ENCODE measurements around the gene KHDRBS1.

The KHDRBS1 gene

DNA sequence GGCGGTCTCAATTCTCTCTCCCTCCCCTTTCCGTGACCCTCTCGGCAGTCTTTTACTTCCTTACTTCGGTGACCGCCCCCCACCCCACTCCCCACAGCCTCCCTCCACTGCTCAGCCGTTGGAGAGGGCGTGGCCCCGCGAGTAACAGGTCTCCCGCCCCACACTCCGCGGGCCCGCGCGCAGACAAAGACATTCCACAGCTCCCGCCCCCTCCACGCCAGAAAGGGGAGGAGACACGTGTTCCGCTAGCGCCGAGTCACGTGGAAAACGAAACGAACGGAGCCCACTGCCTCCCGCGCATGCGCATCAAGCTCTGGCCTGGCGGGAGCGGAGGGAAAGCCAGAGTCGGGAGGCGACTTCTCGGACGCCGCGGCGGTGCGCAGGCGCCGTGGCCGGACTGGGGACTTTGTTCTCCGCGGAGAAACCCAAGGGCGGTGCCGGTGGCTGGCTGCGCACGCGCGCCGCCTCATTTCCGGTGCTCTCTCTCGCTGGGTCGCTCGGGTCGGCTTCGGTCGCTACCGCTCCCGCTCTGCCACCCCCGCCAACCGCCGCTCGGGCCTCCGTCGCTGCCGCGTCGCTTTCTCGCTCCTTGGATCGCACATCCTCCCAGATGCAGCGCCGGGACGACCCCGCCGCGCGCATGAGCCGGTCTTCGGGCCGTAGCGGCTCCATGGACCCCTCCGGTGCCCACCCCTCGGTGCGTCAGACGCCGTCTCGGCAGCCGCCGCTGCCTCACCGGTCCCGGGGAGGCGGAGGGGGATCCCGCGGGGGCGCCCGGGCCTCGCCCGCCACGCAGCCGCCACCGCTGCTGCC is at the start of gene KHDRBS1:
TSS of gene KHDRBS1 (plus strand) at position 483 of the 813 bp plus-strand sequence. CDS start at position 611, 128 bp downstream.
- TF ChIP-seq CTCF (IDR thresholded peaks at IDR 0.05; ENCODE audit: extremely low read depth, missing control alignments) = no peak
- DNase-seq (ENCODE audit: low spot score) = peak; percentile 100

- DNase-seq (ENCODE audit: low spot score) = no peak
- TF ChIP-seq CTCF (IDR thresholded peaks at IDR 0.05; ENCODE audit: extremely low read depth, missing control alignments) = no peak
These were observed 42.8 kb upstream of the KHDRBS1 start for GRCh38 chr1:31970873-31971272.

DNA sequence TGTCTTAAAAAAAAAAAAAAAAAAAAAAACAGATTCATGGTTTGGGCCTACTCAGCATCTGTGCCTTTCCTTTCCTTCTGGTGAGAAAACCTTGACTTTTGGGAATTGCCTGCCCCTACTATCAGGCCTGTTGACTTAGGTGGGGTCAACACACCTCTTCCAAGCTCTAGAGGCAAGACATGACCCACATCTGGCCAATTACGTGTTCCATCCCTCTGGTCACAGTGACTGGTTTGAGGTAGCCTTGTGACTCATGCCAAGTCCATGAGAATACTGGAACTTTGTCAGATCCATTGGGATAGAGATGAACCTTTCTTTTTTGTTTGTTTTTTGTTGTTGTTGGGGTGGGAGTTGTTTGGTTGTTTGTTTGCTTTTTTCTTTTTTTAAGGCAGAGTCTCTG is 37.3 kb upstream of the KHDRBS1 start:
- no peak for DNase-seq (ENCODE audit: low spot score)

DNA sequence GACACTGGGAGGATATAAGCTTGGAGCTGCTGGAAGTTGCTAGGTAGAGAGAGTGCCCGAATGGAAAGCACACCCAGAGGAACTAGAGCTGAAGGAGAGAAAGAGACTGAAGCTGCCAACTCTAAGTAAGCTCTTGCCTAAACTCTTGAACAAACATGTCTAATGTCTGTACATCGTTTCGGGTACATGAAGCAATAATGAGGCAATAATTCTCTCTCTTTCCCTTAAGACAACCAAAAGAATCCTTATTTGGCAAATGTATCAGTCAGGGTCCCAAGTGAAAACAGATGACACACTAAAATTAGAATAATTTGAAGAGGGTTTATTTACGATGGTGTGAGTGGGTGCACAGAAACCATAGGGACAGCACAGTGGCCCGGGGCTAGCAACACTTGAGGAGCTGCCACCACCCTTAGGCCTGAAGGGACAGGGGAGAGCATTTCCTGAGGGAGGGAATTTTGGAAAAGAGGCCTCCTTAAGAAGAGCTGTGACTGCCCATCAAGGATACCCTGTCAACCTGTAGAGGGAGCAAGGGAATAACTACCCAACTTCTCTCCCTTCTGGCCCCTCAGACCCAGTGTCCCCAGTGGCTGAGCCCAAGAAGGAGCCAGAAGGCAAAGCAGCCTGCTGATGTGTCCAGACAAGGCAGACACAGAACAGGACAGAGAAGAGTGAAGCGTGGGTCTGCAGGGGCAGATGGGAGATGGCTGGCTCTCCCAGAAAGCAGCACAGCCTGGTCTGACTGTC is 36.1 kb upstream of the KHDRBS1 start:
- no peak for DNase-seq (ENCODE audit: low spot score)
- TF ChIP-seq CTCF (IDR thresholded peaks at IDR 0.05; ENCODE audit: extremely low read depth, missing control alignments) = no peak

More for the DNA sequence above, 37.3 kb upstream of the KHDRBS1 start:
- no peak for TF ChIP-seq CTCF (IDR thresholded peaks at IDR 0.05; ENCODE audit: extremely low read depth, missing control alignments)

GRCh38 chr1:31978843-31979400 is 34.7 kb upstream of the KHDRBS1 start:
- no peak for DNase-seq (ENCODE audit: low spot score)
- TF ChIP-seq CTCF (IDR thresholded peaks at IDR 0.05; ENCODE audit: extremely low read depth, missing control alignments) = no peak

DNA sequence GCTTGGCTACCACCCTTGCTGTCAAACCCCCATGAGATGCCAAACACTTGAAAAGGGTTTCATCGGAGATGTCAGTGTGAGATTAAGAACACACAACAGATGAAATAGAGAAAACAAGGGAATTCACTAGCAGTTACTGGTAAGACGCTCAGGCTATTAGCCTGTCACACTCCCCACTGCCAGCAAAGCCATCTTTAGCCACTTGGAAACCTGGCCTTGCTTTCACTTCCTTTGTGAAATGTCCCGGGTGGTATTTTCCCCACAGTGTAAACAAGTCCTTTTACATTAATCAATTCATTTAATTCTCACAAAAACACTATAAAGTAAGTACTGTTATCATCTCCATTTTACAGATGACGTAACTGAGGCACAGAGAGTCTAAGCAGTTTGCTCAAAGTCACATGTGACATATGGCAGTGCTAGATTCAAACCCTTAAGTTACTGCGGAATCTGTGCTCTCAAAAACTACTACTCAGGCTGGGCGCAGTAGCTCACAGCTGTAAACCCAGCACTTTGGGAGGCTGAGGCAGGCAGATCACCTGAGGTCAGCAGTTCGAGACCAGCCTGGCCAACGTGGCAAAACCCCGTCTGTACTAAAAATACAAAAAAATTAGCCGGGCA is 32.7 kb upstream of the KHDRBS1 start:
- no peak for TF ChIP-seq CTCF (IDR thresholded peaks at IDR 0.05; ENCODE audit: extremely low read depth, missing control alignments)
- no peak for DNase-seq (ENCODE audit: low spot score)
